HepG2 (cell line): ENCODE results near the gene ABI3BP. TPM values are rescaled to one million over a fixed set of nuclear protein-coding genes. Genes with fewer than 3 reads are reported as not detected.

ENCODE experiments used
- BHLHE40 ChIP-seq: IDR thresholded peaks from 2 replicates; pipeline ENCODE4 v1.6.1; 2011; ENCODE audit warnings: low read length, improper control_type of control experiment
- CEBPB ChIP-seq: IDR thresholded peaks from 2 replicates; pipeline ENCODE4 v1.6.1; 2011; ENCODE audit warnings: low read depth, low read length, improper control_type of control experiment, borderline replicate concordance
- FOXA3 ChIP-seq: IDR thresholded peaks from 2 replicates; pipeline ENCODE4 v1.6.1; 2016; ENCODE audit warnings: missing genetic modification reagents, missing compliant biosample characterization
- ZNF101 ChIP-seq: sonication (generic); formaldehyde crosslinking; IDR thresholded peaks from 2 replicates; pipeline ENCODE4 v1.4.0; 2020; ENCODE audit warnings: mild to moderate bottlenecking, low read depth, missing genetic modification reagents, borderline replicate concordance
- ZNF20 ChIP-seq: sonication (generic); formaldehyde crosslinking; IDR thresholded peaks from 2 replicates; pipeline ENCODE4 v1.4.0; 2020; ENCODE audit warnings: mild to moderate bottlenecking, moderate library complexity, missing genetic modification reagents
- ZNF317 ChIP-seq: sonication (generic); formaldehyde crosslinking; IDR thresholded peaks from 2 replicates; pipeline ENCODE4 v1.5.0; 2020; ENCODE audit warnings: mild to moderate bottlenecking, missing genetic modification reagents
- ZNF343 ChIP-seq: sonication (generic); formaldehyde crosslinking; IDR thresholded peaks from 2 replicates; pipeline ENCODE4 v1.4.0; 2020; ENCODE audit warnings: mild to moderate bottlenecking, missing genetic modification reagents
- polyA plus RNA-seq, 8 experiments: library from polyadenylated mRNA; depleted of rRNA in 3 of 8; stranded (reverse) in 7 of 8; unstranded in 1 of 8; fragments of >200 nt; fragmentation: Illumina TruSeq in 4 of 8; extraction: Trizol in 4 of 8; gene quantifications; 2 replicates each; pipeline versions ENCODE4 v1.2.1 to v1.2.3, GENCODE V29; 2011 to 2016; ENCODE audit warnings: low read depth in 4 of 8, missing spikeins in 1 of 8, mixed read lengths in 1 of 8; ENCODE audit not compliant: insufficient read depth in 1 of 8
- total RNA-seq, 5 experiments: library from RNA; depleted of rRNA; stranded (reverse); fragments of >200 nt; fragmentation: Illumina TruSeq; extraction: Trizol; gene quantifications; 2 replicates each; pipeline ENCODE4 v1.2.3, GENCODE V29; 2016; ENCODE audit warnings: low read depth in 1 of 5
- TF ChIP-seq, protein P1 (sequence below): sonication (generic); formaldehyde crosslinking; IDR thresholded peaks from 2 replicates; pipeline ENCODE4 v1.4.0; 2020; ENCODE audit warnings: mild to moderate bottlenecking, missing genetic modification reagents
- TF ChIP-seq, protein P2 (sequence below): sonication (generic); formaldehyde crosslinking; IDR thresholded peaks from 2 replicates; pipeline ENCODE4 v1.4.0; 2020; ENCODE audit warnings: low read depth, missing genetic modification reagents
- TF ChIP-seq, protein P3 (sequence below): IDR thresholded peaks from 2 replicates; pipeline ENCODE4 v1.6.1; 2018; ENCODE audit warnings: missing genetic modification reagents, mild to moderate bottlenecking, missing compliant biosample characterization
- TF ChIP-seq, protein P4 (sequence below): sonication (generic); formaldehyde crosslinking; IDR thresholded peaks from 2 replicates; pipeline ENCODE4 v1.5.0; 2020; ENCODE audit warnings: missing genetic modification reagents

The ABI3BP gene
- total and polyA plus RNA-seq, 2 of the 13 experiments (the other 11 are each of a cell fraction or from before 2014, with no cell fraction given), result not detected

DNA sequence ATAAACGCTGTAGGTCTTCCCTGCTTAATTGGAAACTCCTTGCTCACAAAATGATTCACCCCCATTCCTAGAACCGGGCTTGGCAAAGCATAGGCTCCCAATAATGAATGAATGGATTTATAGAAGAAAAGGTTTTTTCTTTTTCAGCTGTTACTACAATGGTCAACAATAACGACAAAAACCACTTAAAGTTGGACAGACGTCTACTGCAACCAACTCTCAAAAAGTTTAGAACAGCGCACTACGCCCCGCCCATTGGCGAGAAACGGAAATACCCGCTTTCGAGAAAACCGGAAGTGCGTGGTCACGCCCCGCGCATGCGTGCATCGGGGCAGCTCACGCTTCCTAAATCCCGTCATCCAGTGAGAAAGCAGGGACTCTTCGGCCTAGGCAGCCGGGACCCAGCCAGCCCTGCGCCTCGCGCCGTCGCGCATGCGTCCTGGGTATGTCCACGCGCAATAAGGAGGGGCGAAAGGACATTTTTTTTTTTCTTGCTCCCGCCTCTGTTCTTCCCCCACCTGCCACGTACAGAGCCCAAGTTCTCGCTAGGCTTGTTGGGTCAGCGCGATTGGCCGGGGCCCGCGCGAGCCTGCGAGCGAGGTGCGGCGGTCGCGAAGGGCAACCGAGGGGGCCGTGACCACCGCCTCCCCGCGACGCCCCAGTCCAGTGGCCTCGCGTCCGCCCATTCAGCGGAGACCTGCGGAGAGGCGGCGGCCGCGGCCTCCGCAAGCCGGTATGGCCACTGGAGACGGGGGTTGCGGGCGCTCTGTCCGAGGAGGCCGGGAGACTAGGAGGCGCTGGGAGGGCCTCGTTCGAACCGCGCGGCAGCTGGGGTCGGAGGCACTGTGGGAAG is 284.0 kb downstream of the ABI3BP start, which contains the start of gene TFG (continued):
- TF ChIP-seq, protein P1, sequence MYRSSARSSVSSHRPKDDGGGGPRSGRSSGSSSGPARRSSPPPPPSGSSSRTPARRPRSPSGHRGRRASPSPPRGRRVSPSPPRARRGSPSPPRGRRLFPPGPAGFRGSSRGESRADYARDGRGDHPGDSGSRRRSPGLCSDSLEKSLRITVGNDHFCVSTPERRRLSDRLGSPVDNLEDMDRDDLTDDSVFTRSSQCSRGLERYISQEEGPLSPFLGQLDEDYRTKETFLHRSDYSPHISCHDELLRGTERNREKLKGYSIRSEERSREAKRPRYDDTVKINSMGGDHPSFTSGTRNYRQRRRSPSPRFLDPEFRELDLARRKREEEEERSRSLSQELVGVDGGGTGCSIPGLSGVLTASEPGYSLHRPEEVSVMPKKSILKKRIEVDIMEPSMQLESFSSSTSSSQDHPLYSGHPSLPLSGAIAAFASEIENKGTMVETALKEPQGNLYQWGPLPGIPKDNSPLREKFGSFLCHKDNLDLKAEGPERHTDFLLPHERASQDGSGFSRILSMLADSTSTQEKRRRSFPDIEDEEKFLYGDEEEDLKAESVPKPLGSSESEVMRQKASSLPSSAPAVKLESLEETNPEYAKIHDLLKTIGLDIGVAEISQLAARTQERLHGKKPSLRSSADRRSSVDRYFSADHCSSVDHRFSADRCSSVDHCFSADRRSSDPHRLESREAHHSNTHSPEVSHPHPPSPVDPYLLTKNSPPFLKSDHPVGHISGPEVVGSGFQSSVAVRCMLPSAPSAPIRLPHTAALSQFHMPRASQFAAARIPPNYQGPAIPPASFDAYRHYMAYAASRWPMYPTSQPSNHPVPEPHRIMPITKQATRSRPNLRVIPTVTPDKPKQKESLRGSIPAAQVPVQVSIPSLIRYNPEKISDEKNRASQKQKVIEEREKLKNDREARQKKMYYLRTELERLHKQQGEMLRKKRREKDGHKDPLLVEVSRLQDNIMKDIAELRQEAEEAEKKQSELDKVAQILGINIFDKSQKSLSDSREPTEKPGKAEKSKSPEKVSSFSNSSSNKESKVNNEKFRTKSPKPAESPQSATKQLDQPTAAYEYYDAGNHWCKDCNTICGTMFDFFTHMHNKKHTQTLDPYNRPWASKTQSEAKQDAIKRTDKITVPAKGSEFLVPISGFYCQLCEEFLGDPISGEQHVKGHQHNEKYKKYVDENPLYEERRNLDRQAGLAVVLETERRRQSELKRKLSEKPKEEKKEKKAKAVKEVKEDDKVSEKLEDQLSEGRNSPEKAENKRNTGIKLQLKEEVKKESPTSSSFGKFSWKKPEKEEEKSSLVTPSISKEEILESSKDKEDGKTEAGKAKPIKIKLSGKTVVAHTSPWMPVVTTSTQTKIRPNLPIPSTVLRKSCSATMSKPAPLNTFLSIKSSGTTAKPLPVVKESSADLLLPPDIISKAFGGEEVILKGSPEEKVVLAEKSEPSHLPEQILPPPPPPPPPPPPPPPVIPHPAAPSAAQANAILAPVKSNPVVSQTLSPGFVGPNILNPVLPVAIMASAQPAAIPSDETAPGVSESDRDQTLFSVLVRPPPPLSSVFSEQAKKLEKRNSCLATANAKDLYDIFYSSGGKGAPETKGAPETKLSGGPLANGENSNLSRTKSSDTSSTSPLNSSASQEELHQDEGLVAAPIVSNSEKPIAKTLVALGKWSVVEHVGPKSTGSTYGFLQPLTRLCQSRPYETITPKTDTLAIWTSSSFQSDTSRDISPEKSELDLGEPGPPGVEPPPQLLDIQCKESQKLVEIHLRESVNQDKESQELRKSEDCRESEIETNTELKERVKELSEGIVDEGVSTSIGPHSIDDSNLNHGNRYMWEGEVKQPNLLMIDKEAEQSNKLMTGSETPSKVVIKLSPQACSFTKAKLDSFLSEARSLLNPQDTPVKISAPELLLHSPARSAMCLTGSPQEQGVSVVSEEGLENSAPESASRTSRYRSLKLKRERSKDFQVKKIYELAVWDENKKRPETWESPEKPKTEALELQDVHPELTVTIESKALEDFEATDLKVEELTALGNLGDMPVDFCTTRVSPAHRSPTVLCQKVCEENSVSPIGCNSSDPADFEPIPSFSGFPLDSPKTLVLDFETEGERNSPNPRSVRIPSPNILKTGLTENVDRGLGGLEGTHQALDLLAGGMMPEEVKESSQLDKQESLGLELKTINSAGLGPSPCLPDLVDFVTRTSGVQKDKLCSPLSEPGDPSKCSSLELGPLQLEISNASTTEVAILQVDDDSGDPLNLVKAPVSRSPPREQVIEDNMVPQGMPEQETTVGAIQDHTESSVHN (CRISPR knock-in tag), result peak; percentile 30; the same call in 1 of the 2 replicates
- no peak for TF ChIP-seq ZNF101 (CRISPR knock-in tag)
- TF ChIP-seq ZNF20 (CRISPR knock-in tag), result 0 out of 2 replicates have a peak, but pooled peaks have one; percentile 19
- TF ChIP-seq FOXA3 (CRISPR knock-in tag), result peak; percentile 33; the same call in 1 of the 2 replicates
- TF ChIP-seq, protein P2, sequence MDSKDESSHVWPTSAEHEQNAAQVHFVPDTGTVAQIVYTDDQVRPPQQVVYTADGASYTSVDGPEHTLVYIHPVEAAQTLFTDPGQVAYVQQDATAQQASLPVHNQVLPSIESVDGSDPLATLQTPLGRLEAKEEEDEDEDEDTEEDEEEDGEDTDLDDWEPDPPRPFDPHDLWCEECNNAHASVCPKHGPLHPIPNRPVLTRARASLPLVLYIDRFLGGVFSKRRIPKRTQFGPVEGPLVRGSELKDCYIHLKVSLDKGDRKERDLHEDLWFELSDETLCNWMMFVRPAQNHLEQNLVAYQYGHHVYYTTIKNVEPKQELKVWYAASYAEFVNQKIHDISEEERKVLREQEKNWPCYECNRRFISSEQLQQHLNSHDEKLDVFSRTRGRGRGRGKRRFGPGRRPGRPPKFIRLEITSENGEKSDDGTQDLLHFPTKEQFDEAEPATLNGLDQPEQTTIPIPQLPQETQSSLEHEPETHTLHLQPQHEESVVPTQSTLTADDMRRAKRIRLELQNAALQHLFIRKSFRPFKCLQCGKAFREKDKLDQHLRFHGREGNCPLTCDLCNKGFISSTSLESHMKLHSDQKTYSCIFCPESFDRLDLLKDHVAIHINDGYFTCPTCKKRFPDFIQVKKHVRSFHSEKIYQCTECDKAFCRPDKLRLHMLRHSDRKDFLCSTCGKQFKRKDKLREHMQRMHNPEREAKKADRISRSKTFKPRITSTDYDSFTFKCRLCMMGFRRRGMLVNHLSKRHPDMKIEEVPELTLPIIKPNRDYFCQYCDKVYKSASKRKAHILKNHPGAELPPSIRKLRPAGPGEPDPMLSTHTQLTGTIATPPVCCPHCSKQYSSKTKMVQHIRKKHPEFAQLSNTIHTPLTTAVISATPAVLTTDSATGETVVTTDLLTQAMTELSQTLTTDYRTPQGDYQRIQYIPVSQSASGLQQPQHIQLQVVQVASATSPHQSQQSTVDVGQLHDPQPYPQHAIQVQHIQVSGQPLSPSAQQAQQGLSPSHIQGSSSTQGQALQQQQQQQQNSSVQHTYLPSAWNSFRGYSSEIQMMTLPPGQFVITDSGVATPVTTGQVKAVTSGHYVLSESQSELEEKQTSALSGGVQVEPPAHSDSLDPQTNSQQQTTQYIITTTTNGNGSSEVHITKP (CRISPR knock-in tag), result no peak
- TF ChIP-seq, protein P3, sequence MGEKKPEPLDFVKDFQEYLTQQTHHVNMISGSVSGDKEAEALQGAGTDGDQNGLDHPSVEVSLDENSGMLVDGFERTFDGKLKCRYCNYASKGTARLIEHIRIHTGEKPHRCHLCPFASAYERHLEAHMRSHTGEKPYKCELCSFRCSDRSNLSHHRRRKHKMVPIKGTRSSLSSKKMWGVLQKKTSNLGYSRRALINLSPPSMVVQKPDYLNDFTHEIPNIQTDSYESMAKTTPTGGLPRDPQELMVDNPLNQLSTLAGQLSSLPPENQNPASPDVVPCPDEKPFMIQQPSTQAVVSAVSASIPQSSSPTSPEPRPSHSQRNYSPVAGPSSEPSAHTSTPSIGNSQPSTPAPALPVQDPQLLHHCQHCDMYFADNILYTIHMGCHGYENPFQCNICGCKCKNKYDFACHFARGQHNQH, result peak; percentile 36; the same call in 1 of the 2 replicates
- peak; percentile 61; the same call in 1 of the 2 replicates for TF ChIP-seq ZNF343
- TF ChIP-seq CEBPB, result no peak
- TF ChIP-seq ZNF317, result 0 out of 2 replicates have a peak, but pooled peaks have one; percentile 29
- TF ChIP-seq BHLHE40, result peak; percentile 10; the same call in 1 of the 2 replicates
- TF ChIP-seq, protein P4, sequence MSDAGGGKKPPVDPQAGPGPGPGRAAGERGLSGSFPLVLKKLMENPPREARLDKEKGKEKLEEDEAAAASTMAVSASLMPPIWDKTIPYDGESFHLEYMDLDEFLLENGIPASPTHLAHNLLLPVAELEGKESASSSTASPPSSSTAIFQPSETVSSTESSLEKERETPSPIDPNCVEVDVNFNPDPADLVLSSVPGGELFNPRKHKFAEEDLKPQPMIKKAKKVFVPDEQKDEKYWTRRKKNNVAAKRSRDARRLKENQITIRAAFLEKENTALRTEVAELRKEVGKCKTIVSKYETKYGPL (CRISPR knock-in tag), result no peak
